GM18507 (cell line): ENCODE data around the gene ADGRB3.
A peak's percentile ranks its signal among the peaks of the same experiment; 100 is the strongest.

Experiments
- DNase-seq: peaks from one replicate; pipeline ENCODE4 v3.0.0; 2011; ENCODE audit warnings: low read depth; ENCODE audit not compliant: insufficient read length; ENCODE audit errors: extremely low spot score
- FAIRE-seq: peaks from 2 replicates; lab custom pipeline; 2011; peaks lifted over from hg19 to GRCh38; lab: Jason Lieb, UNC

Gene ADGRB3

GRCh38 chr6:69138148-69138547, 503.1 kb downstream of the ADGRB3 start:
- no peak for DNase-seq
- FAIRE-seq = no peak

DNA sequence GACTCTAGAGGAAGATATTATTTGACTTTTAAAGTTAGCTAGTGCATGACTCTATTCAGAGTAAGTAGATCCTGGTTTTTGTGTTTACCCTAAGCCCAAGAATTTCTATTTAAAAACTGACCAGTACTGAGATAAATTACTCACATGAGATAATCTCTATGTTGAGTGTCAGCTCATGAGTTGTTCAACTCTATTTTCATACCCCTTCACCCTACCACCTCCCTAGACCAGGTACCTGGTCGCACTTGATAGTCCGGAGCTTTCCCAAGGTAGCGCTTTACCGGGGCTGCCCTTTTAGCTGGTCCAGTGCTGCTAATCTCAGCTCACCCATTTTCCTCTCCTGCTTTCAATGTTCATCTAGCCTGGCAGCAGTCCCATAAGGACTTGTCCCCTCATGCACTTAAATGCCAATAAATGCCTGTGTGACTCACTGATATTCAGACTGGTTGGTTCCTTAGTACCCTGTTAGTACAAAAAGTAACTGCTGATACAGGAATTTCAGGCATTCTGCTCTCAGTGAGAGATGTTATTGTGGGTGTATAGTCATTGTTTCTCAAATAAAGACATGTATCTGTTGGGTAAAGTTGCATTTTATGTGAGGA, 503.9 kb downstream of the ADGRB3 start:
- no peak for DNase-seq
- FAIRE-seq = no peak

- DNase-seq = no peak
- no peak for FAIRE-seq
Measured at GRCh38 chr6:69145062-69145461, 510.0 kb downstream of the ADGRB3 start.

- FAIRE-seq (no peak), DNase-seq (no peak)
Measured at GRCh38 chr6:69146385-69146784, 511.3 kb downstream of the ADGRB3 start.

- DNase-seq = no peak
- no peak for FAIRE-seq
Measured at GRCh38 chr6:69155467-69155866, 520.4 kb downstream of the ADGRB3 start.

DNA sequence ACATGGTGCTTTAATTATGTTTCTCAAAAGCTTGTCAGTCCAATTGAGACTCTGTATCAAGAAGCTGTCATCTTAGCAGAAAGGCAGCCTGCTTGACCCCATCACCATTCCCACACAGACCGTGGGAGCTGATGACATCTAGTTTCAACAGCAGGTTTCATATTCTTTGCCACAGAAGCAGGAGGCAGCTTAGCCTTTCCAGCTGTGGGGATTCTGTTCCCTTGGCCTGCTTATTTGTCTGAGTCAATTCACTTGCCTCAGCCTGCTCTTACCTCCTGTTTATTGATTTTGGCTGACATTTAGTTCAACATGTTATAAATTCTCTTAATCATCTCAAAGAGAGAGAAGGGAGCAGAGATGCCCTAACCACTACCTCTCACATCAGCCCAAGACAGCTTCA, 527.7 kb downstream of the ADGRB3 start:
- DNase-seq (no peak), FAIRE-seq (no peak)

GRCh38 chr6:69164564-69165229, 529.6 kb downstream of the ADGRB3 start:
- DNase-seq (no peak), FAIRE-seq (no peak)

DNA sequence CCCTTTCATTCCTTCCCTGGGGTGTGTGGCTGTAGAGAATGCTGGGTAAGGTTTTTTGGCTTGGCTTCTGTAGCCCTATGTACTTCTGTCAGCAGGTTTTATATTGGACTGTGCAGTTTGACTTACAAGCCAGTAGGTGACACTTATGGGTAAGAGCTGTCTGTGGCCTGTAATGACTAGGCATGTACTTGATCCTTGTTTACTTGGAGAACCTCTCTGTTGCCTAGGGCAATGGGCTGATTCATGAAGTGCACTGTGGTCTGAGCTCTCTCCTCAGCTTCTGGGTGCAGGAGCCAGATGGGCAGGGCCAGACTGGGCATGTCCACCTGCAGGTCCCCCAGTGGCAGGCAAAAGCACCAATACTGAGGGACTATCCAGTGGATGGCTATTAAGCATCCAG, 544.6 kb downstream of the ADGRB3 start:
- no peak for FAIRE-seq
- DNase-seq = no peak

- FAIRE-seq = no peak
Measured at GRCh38 chr6:69180361-69181067, 545.4 kb downstream of the ADGRB3 start.

DNA sequence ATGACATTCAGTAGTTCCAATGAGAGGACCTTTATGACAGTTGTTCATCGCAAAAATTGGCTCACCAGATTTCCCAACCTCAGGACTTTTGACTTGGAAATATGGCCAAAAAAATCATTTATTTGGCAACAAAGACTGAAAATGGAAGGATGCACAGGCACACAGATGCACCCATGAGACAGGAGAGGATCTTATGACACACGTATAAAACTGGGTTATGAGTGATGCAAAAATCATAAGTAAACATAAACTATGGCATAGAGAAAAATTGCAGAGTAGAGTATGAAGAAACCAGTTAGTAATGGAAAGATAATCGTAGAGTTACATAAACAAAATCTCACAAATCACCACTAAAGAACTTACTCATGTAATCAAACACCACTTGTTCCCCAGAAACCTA, 546.9 kb downstream of the ADGRB3 start:
- no peak for FAIRE-seq

More at GRCh38 chr6:69180361-69181067, 545.4 kb downstream of the ADGRB3 start:
- DNase-seq = no peak

DNA sequence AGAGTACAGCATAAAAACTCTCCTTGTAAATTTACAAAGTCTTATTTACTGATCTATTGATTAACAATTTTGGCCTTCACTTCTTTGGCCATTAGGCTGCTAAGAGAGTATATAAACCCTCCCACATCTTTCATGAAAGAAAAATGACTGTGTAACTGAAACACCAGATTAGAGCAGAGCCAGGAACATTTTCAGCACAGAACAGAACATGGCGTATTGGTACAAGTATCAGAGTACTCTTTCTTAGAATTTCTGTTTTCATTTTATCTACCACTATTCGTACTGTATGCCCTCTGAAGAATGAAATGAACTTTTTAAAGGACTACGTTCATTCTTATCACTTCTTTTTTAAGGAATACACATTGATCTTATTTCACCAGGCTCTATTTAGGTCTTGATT, 550.2 kb downstream of the ADGRB3 start:
- DNase-seq (no peak), FAIRE-seq (no peak)

More for the DNA sequence above, 546.9 kb downstream of the ADGRB3 start:
- DNase-seq = no peak

DNA sequence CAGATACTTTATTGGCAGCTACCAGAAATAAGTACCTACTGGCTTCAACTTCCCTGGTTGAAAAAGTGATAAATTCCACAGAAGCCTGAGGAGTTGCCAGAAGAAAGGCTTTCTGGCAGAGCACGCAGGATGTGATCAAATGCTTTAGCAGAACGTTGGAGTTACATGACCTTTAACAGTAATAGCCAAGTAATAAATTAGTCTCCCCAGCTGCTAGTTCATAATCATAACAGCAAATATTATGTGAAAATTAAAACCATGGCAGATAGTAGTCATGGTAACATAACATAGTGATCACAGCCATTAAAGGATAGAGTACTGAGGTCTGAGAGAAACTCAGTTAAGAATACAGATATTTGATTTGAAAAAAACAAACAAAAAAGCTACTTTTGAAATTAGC, 567.7 kb downstream of the ADGRB3 start:
- no peak for FAIRE-seq

GRCh38 chr6:69216127-69216526, 581.0 kb downstream of the ADGRB3 start:
- no peak for FAIRE-seq
- DNase-seq = no peak

More for the DNA sequence above, 567.7 kb downstream of the ADGRB3 start:
- DNase-seq = no peak

DNA sequence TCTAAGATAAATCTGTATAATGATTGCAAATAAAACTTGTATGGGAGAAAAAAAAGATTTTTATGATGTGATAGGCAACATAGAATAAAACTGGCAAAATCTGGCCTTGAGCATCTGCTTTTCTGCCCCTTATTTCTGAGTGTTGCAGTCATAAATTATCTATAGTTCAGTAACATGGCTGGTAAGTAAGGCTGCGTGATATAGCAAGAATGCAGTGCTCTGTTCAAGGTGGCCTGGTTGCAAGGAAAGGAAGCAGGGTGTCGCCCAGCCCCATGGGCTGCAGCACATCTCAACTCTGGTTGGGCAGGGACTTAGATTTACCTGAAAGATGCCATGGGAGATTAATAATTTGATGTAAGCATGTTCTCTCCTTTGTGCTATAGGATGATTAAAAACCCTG, 582.3 kb downstream of the ADGRB3 start:
- no peak for DNase-seq
- FAIRE-seq = no peak

- FAIRE-seq (no peak), DNase-seq (no peak)
Measured at GRCh38 chr6:69220375-69220774, 585.3 kb downstream of the ADGRB3 start.

DNA sequence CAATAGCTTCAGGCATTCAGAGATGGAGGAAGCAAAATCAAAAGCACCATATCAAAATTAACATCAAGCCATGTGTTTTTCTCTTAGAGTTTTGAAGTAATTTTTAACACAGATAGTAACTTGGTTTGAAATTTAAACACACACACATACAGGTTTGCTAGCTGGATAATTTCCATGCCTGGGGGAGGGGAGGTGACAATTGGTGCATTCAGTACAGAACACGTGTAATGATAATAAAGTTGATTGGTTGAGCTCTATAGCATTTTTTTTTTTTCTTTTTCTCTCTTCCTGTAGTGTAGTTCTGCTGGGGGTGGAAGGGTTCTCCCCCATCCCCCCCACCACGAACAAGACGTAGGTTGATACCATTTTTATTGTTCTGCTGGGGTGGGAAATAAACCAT, 596.9 kb downstream of the ADGRB3 start:
- DNase-seq (no peak), FAIRE-seq (no peak)

GRCh38 chr6:69232496-69232895, 597.4 kb downstream of the ADGRB3 start:
- no peak for DNase-seq
- no peak for FAIRE-seq

DNA sequence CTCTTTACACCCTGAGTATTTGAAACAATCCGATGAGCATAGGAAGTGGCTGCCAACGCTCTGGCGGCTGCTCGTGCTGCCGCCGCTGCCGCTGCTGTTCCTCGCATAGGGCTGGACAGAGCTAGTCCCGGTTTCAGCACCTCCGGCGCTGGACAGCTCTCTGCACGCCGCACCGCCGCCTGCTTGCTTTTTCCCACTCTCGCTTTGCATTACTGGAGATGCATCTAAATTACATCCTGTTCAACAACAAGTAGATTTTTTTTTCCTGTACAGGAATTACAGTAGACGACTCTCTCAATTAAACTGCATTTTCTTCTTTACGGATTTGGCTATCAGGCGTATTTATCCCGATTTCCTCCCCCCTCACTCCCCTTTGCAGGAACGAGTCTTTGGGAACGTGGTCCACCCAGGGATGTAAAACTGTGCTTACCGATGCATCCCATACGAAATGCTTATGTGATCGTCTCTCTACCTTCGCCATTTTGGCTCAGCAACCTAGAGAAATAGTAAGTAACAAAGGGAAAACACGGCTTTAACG, 597.9 kb downstream of the ADGRB3 start:
- DNase-seq = peak; percentile 3

GRCh38 chr6:69238067-69238466, 603.0 kb downstream of the ADGRB3 start:
- no peak for FAIRE-seq
- DNase-seq = no peak

More for the DNA sequence above, 597.9 kb downstream of the ADGRB3 start:
- FAIRE-seq = peak; percentile 73

DNA sequence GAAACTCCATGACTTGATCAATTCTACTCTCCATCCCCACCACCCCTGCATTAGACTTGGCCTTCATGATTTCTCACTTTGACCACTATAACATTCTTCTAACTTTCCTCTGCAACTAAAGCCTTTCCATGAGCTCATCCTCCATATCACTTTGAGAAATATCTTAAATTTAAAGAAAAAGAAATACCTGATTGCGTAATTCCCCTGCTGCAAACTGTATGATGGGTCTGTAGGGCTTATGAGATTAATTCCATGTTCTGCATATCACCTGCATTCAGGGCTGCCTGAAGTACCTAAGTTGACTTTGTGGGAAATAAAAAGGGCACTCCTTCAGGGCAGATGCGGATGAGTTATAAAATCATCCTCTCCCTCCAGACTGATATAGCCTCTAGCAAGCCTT, 611.9 kb downstream of the ADGRB3 start:
- DNase-seq = no peak
- no peak for FAIRE-seq

DNA sequence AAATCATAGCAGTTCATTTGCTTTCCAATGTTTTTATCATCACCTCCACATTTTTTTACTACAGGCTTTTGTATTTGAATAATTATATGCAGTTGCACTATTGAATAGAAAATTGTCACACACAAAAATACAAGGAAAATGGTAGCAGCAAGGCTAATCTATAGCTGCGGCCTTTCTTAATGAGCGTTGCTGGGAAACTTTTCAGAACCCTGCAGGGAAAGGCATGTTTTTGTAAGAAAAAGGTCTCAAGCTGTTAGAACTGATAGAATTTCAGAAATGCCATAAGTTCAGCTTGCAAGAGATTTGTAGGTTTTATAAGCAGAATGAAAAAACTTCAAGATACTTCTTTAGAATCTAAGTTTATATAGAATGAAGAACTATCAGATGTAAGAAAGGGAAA, 625.9 kb downstream of the ADGRB3 start:
- no peak for FAIRE-seq

More for the DNA sequence above, 625.9 kb downstream of the ADGRB3 start:
- no peak for DNase-seq
